Mucosa of rectum (tissue), 2 donors: ENCODE data around the gene GPD1L.
"Not testable (repeated sequence)": the region's sequence is repeated elsewhere in the genome, so short reads cannot be mapped to it uniquely, and the experiment has no call there.

Experiments
- H3K27ac ChIP-seq, 2 donors: one replicate each; pipeline ENCODE4 v1.7.0; 2013; ENCODE audit warnings: inconsistent platforms in 2 of 2, low read depth in 2 of 2, low read length in 2 of 2
- H3K27me3 ChIP-seq, 2 donors: one replicate each; pipeline ENCODE4 v1.7.0; 2013; ENCODE audit warnings: low read length in 2 of 2; ENCODE audit not compliant: control insufficient read depth in 2 of 2, insufficient read depth in 2 of 2
- H3K36me3 ChIP-seq, 2 donors: one replicate each; pipeline ENCODE4 v1.7.0; 2013; ENCODE audit warnings: low read length in 2 of 2; ENCODE audit not compliant: control insufficient read depth in 2 of 2, insufficient read depth in 2 of 2
- H3K4me1 ChIP-seq, 2 donors: one replicate each; pipeline ENCODE4 v1.7.0; 2013; ENCODE audit warnings: low read length in 2 of 2, mild to moderate bottlenecking in 1 of 2; ENCODE audit not compliant: control insufficient read depth in 2 of 2, insufficient read depth in 2 of 2
- H3K4me3 ChIP-seq, 2 donors: one replicate each; pipeline ENCODE4 v1.7.0; 2013; ENCODE audit warnings: low read length in 2 of 2
- H3K9ac ChIP-seq, 2 donors: one replicate each; pipeline ENCODE4 v1.7.0; 2013; ENCODE audit warnings: low read length in 2 of 2, low read depth in 1 of 2, mild to moderate bottlenecking in 1 of 2
- H3K9me3 ChIP-seq, 2 donors: one replicate each; pipeline ENCODE4 v1.7.0; 2013; ENCODE audit warnings: low read length in 2 of 2; ENCODE audit not compliant: control insufficient read depth in 2 of 2
- donor health status: healthy.
- donor health status: Normal muscosa, but diverticular disease.

Gene GPD1L

GRCh38 chr3:32190556-32190955, 84.1 kb downstream of the GPD1L start:
- H3K36me3 ChIP-seq, H3K27ac ChIP-seq, H3K4me3 ChIP-seq, H3K4me1 ChIP-seq, H3K9ac ChIP-seq, H3K27me3 ChIP-seq, H3K9me3 ChIP-seq: not testable (repeated sequence)

GRCh38 chr3:32193101-32193500, 86.7 kb downstream of the GPD1L start:
- H3K27me3 ChIP-seq, result no peaks in the 10 kb centered on the region
- H3K9me3 ChIP-seq, result no peaks in the 10 kb centered on the region
- no peaks in the 10 kb centered on the region for H3K36me3 ChIP-seq
- no peak overlapping the region for H3K27ac ChIP-seq
- H3K4me1 ChIP-seq, result no peaks in the 10 kb centered on the region
- H3K4me3 ChIP-seq, result no peak overlapping the region
- H3K9ac ChIP-seq, result no peak overlapping the region

- Histone ChIP-seq H3K27me3 (no peaks in the 10 kb centered on the region), H3K4me1 (no peaks in the 10 kb centered on the region), H3K4me3 (no peak overlapping the region), H3K9ac (no peak overlapping the region), H3K27ac (no peak overlapping the region), H3K9me3 (no peaks in the 10 kb centered on the region), H3K36me3 (no peaks in the 10 kb centered on the region)
These were observed 88.2 kb downstream of the GPD1L start for GRCh38 chr3:32194653-32195052.

- Histone ChIP-seq H3K9me3 (no peaks in the 10 kb centered on the region), H3K27ac (no peak overlapping the region), H3K36me3 (no peaks in the 10 kb centered on the region), H3K4me3 (no peak overlapping the region), H3K27me3 (no peaks in the 10 kb centered on the region), H3K4me1 (no peaks in the 10 kb centered on the region), H3K9ac (no peak overlapping the region)
These were observed 89.6 kb downstream of the GPD1L start for GRCh38 chr3:32195995-32196540.

- Histone ChIP-seq H3K9ac (no peak overlapping the region), H3K4me3 (no peak overlapping the region), H3K9me3 (no peaks in the 10 kb centered on the region), H3K36me3 (no peaks in the 10 kb centered on the region), H3K27ac (no peak overlapping the region), H3K27me3 (no peaks in the 10 kb centered on the region), H3K4me1 (no peaks in the 10 kb centered on the region)
These were observed 91.6 kb downstream of the GPD1L start for GRCh38 chr3:32197991-32198390.

- H3K9ac ChIP-seq, result no peak overlapping the region
- H3K4me1 ChIP-seq, result no peaks in the 10 kb centered on the region
- H3K27me3 ChIP-seq, result no peaks in the 10 kb centered on the region
- H3K36me3 ChIP-seq, result no peaks in the 10 kb centered on the region
- no peak overlapping the region for H3K4me3 ChIP-seq
- no peaks in the 10 kb centered on the region for H3K9me3 ChIP-seq
- no peak overlapping the region for H3K27ac ChIP-seq
These were observed 92.3 kb downstream of the GPD1L start for GRCh38 chr3:32198714-32199113.

GRCh38 chr3:32200490-32200889, 94.1 kb downstream of the GPD1L start:
- Histone ChIP-seq H3K27me3 (no peaks in the 10 kb centered on the region), H3K4me3 (no peak overlapping the region), H3K9me3 (no peaks in the 10 kb centered on the region), H3K9ac (no peak overlapping the region), H3K36me3 (no peaks in the 10 kb centered on the region), H3K4me1 (no peaks in the 10 kb centered on the region), H3K27ac (no peak overlapping the region)

- Histone ChIP-seq H3K4me1 (no peaks in the 10 kb centered on the region), H3K4me3 (no peak overlapping the region), H3K9ac (no peak overlapping the region), H3K36me3 (no peaks in the 10 kb centered on the region), H3K9me3 (no peaks in the 10 kb centered on the region), H3K27ac (no peak overlapping the region), H3K27me3 (no peaks in the 10 kb centered on the region)
These were observed 94.8 kb downstream of the GPD1L start for GRCh38 chr3:32200992-32201758.

- Histone ChIP-seq H3K27me3 (no peaks in the 10 kb centered on the region), H3K4me1 (no peaks in the 10 kb centered on the region), H3K4me3 (no peak overlapping the region), H3K36me3 (no peaks in the 10 kb centered on the region), H3K9me3 (no peaks in the 10 kb centered on the region), H3K9ac (no peak overlapping the region), H3K27ac (no peak overlapping the region)
These were observed 96.1 kb downstream of the GPD1L start for GRCh38 chr3:32202496-32202895.

GRCh38 chr3:32203854-32204253, 97.4 kb downstream of the GPD1L start:
- Histone ChIP-seq H3K4me1 (no peaks in the 10 kb centered on the region), H3K9ac (no peak overlapping the region), H3K27me3 (no peaks in the 10 kb centered on the region), H3K36me3 (no peaks in the 10 kb centered on the region), H3K9me3 (no peaks in the 10 kb centered on the region), H3K4me3 (no peak overlapping the region), H3K27ac (no peak overlapping the region)
